ENCODE data around the gene SPAG6.
A peak's percentile ranks its signal among the peaks of the same experiment; 100 is the strongest.

The SPAG6 gene

GRCh38 chr10:22434521-22434920 lies 89.2 kb downstream of the SPAG6 start:
- no peak for DNase-seq (ENCODE audit: low read depth)

- DNase-seq (ENCODE audit: low read depth): no peak
These were observed 90.4 kb downstream of the SPAG6 start for GRCh38 chr10:22435650-22436049.

GRCh38 chr10:22436526-22436892 lies 91.2 kb downstream of the SPAG6 start:
- DNase-seq (ENCODE audit: low read depth): no peak

- DNase-seq (ENCODE audit: low read depth): peak; percentile 40
These were observed 91.8 kb downstream of the SPAG6 start for GRCh38 chr10:22436893-22437619.

- DNase-seq (ENCODE audit: low read depth): no peak
These were observed 92.6 kb downstream of the SPAG6 start for GRCh38 chr10:22437620-22438588.

GRCh38 chr10:22438711-22439110 lies 93.4 kb downstream of the SPAG6 start:
- no peak for DNase-seq (ENCODE audit: low read depth)

- DNase-seq (ENCODE audit: low read depth): no peak
These were observed 96.8 kb downstream of the SPAG6 start for GRCh38 chr10:22442063-22442462.

GRCh38 chr10:22442468-22442867 lies 97.2 kb downstream of the SPAG6 start:
- no peak for DNase-seq (ENCODE audit: low read depth)

GRCh38 chr10:22443175-22443901 lies 98.0 kb downstream of the SPAG6 start:
- DNase-seq (ENCODE audit: low read depth): no peak

GRCh38 chr10:22444219-22444788 lies 99.0 kb downstream of the SPAG6 start:
- DNase-seq (ENCODE audit: low read depth): no peak

GRCh38 chr10:22445495-22445894 lies 100.2 kb downstream of the SPAG6 start:
- DNase-seq (ENCODE audit: low read depth): no peak

- no peak for DNase-seq (ENCODE audit: low read depth)
These were observed 101.8 kb downstream of the SPAG6 start for GRCh38 chr10:22447068-22447467.

GRCh38 chr10:22451346-22451745 lies 106.0 kb downstream of the SPAG6 start:
- DNase-seq (ENCODE audit: low read depth): no peak

GRCh38 chr10:22453320-22453719 lies 108.0 kb downstream of the SPAG6 start:
- DNase-seq (ENCODE audit: low read depth): no peak

GRCh38 chr10:22453948-22454591 lies 108.8 kb downstream of the SPAG6 start:
- DNase-seq (ENCODE audit: low read depth): no peak

GRCh38 chr10:22454634-22455033 lies 109.3 kb downstream of the SPAG6 start:
- DNase-seq (ENCODE audit: low read depth): no peak

- no peak for DNase-seq (ENCODE audit: low read depth)
These were observed 110.0 kb downstream of the SPAG6 start for GRCh38 chr10:22455068-22455857.

GRCh38 chr10:22456486-22456885 lies 111.2 kb downstream of the SPAG6 start:
- DNase-seq (ENCODE audit: low read depth): no peak

- DNase-seq (ENCODE audit: low read depth): no peak
These were observed 113.2 kb downstream of the SPAG6 start for GRCh38 chr10:22458272-22459038.

GRCh38 chr10:22459496-22459895 lies 114.2 kb downstream of the SPAG6 start:
- DNase-seq (ENCODE audit: low read depth): no peak

Data from HS-5 (cell line).